Adipose tissue (tissue), 3 donors: ENCODE measurements around the gene MAP3K5. TPM values are rescaled to one million over a fixed set of nuclear protein-coding genes. Genes with fewer than 3 reads are reported as not detected.

Experiments
- polyA plus RNA-seq, 3 donors: library from polyadenylated mRNA; stranded (reverse); fragments of 200-250 nt; gene quantifications; one replicate each; pipeline ENCODE4 v1.2.3, GENCODE V29; 2013
- donor health status: healthy with polysubstance abuse.
- donor health status: Bipolar disorder and iron deficiency.
- donor health status: healthy.

MAP3K5 gene
- polyA plus RNA-seq, 3 donors = 12.3 to 22.4 (median 18.8) TPM

Other genes with a start within 250 kb of the MAP3K5 start
- 10 to 100 TPM in 1 of 3 donors, 1 to 10 TPM in 2; 1.2 to 13.1 (median 3.5) TPM for gene MAP7, start 242.1 kb downstream of the MAP3K5 start, polyA plus RNA-seq
- gene PEX7, start 30.1 kb upstream of the MAP3K5 start, polyA plus RNA-seq = 1 to 10 TPM; 4.2 to 7.7 (median 6.3) TPM
- gene SLC35D3, start 129.8 kb upstream of the MAP3K5 start, polyA plus RNA-seq = under 1 TPM in 2 of 3 donors, not detected in 1; 0.06 to 0.52 TPM